Testis (tissue), 2 donors: ENCODE results near the gene GPR31.
"Not testable (repeated sequence)": the region's sequence is repeated elsewhere in the genome, so short reads cannot be mapped to it uniquely, and the experiment has no call there.

Experiments used
- POLR2A ChIP-seq: fragments of 450-650 bp; IDR thresholded peaks from one replicate; pipeline ENCODE4 v1.6.1; 2017; ENCODE audit warnings: antibody characterized with exemption, mild to moderate bottlenecking, moderate library complexity
- TF ChIP-seq, protein P1 (sequence below), 3 experiments: fragments of 450-650 bp in 2 of 3; fragments of 200-600 bp in 1 of 3; sonication (generic) in 1 of 3; IDR thresholded peaks; one replicate each; pipeline ENCODE4 v1.5.1; 2016 to 2019; ENCODE audit warnings: antibody characterized with exemption in 3 of 3, mild to moderate bottlenecking in 2 of 3, moderate library complexity in 1 of 3

DNA sequence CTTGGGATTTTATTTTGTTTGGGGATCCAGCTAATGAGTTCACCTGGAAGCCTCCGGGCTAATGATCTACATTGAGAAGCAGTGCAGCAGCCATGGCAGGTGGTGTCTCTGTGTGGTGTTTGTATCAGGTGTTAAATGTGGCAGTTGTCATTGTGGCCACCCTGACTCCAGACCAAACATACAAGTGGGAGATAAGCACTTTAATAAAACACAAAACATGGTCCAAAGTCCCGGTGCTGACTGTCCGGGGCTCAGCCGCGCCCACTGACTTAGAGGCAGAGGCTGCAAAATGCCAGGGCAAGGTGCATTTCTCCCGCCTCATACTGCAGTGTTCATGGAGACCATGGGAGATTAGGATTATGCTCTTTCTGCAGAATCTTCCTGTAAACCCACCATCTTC is 23.6 kb upstream of the GPR31 start:
- TF ChIP-seq, protein P1, sequence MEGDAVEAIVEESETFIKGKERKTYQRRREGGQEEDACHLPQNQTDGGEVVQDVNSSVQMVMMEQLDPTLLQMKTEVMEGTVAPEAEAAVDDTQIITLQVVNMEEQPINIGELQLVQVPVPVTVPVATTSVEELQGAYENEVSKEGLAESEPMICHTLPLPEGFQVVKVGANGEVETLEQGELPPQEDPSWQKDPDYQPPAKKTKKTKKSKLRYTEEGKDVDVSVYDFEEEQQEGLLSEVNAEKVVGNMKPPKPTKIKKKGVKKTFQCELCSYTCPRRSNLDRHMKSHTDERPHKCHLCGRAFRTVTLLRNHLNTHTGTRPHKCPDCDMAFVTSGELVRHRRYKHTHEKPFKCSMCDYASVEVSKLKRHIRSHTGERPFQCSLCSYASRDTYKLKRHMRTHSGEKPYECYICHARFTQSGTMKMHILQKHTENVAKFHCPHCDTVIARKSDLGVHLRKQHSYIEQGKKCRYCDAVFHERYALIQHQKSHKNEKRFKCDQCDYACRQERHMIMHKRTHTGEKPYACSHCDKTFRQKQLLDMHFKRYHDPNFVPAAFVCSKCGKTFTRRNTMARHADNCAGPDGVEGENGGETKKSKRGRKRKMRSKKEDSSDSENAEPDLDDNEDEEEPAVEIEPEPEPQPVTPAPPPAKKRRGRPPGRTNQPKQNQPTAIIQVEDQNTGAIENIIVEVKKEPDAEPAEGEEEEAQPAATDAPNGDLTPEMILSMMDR (IDR thresholded peaks at IDR 0.05): not testable (repeated sequence)
- not testable (repeated sequence) for TF ChIP-seq POLR2A
